PC-9 (cell line): ENCODE data around the gene SMC2.

Experiments
- CTCF ChIP-seq: fragments of 200-600 bp; sonication (generic); conservative IDR thresholded peaks from 2 replicates; pipeline ENCODE4 v1.6.1; 2017; ENCODE audit warnings: mixed run types, antibody characterized with exemption, mild to moderate bottlenecking, moderate library complexity
- EZH2 ChIP-seq: fragments of 200-600 bp; sonication (generic); IDR thresholded peaks from 2 replicates; pipeline ENCODE4 v1.8.0; 2017; ENCODE audit warnings: antibody characterized with exemption, low read depth

- no peak for TF ChIP-seq EZH2
- no peak for TF ChIP-seq CTCF
Observed at GRCh38 chr9:104104360-104104759, 10.3 kb downstream of the SMC2 start.
